ENCODE data around the gene SLC9A8.
"Not testable (repeated sequence)": the region's sequence is repeated elsewhere in the genome, so short reads cannot be mapped to it uniquely, and the experiment has no call there.

Gene SLC9A8

DNA sequence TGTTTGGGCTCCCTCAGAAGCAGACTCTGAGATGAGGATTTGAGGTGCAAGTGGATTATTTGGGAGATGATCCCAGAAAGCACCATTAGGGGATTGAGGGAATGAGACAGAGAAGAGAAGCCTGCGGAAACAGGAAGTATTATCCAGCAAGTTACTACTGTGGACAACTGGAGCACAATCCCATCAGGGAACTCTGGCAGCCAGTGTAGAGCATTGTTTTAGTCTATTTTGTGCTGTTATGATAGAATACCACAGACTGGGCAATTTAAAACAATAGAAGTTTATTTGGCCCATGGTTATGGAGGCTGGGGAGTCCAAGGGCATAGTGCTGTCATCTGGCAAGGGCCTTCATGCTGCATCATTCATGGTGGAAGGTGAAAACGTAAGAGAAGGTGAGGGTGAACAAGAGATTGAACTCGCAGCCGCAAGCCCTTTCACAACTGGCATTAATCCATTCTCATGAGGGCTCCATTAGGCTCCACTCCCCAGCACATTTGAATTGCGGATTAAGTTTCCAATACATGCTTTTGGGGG, 43.5 kb upstream of the SLC9A8 start:
- DNase-seq (ENCODE audit: low read depth): no peak
- no peak overlapping the region for H3K4me3 ChIP-seq (ENCODE audit: low read length)
- TF ChIP-seq, protein P1, sequence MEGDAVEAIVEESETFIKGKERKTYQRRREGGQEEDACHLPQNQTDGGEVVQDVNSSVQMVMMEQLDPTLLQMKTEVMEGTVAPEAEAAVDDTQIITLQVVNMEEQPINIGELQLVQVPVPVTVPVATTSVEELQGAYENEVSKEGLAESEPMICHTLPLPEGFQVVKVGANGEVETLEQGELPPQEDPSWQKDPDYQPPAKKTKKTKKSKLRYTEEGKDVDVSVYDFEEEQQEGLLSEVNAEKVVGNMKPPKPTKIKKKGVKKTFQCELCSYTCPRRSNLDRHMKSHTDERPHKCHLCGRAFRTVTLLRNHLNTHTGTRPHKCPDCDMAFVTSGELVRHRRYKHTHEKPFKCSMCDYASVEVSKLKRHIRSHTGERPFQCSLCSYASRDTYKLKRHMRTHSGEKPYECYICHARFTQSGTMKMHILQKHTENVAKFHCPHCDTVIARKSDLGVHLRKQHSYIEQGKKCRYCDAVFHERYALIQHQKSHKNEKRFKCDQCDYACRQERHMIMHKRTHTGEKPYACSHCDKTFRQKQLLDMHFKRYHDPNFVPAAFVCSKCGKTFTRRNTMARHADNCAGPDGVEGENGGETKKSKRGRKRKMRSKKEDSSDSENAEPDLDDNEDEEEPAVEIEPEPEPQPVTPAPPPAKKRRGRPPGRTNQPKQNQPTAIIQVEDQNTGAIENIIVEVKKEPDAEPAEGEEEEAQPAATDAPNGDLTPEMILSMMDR (conservative IDR thresholded peaks at IDR 0.05; ENCODE audit: low read length): no peak

DNA sequence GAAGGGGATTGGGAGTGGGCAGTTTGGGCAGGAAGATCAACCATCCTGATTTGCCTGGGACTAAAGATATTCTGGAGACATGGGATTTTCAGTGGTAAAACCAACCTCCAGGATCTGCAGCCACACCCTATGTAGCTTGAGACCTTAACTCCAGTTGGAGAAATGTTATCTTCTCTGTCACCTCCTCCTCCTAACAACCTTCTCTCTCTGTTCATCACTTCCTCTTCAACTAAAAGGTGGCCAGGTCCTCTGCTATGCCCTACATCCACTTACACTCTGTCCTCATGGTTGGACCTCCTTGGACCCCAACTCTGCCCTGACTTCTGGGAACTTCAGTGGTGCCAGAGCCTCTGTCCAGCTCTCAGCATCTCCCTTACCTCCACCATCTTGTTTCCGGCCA, 42.0 kb upstream of the SLC9A8 start:
- no peak for DNase-seq (ENCODE audit: low read depth)
- TF ChIP-seq, protein P1 (conservative IDR thresholded peaks at IDR 0.05; ENCODE audit: low read length): no peak
- H3K4me3 ChIP-seq (ENCODE audit: low read length): no peak overlapping the region

DNA sequence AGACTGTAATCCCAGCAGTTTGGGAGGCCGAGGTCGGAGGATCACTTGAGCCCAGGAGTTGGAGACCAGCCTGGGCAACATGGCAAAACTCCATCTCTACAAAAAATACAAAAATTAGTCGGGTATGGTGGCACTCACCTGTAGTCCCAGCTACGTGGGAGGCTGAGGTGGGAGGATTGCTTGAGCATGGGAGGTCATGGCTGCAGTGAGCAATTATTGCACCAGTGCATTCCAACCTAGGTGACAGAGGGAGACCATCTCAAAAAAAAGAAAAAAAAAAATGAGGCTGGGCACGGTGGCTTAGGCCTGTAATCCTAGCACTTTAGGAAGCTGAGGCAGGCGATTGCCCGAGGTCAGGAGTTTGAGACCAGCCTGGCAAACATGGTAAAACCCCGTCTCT, 38.4 kb upstream of the SLC9A8 start:
- not testable (repeated sequence) for H3K4me3 ChIP-seq (ENCODE audit: low read length)

DNA sequence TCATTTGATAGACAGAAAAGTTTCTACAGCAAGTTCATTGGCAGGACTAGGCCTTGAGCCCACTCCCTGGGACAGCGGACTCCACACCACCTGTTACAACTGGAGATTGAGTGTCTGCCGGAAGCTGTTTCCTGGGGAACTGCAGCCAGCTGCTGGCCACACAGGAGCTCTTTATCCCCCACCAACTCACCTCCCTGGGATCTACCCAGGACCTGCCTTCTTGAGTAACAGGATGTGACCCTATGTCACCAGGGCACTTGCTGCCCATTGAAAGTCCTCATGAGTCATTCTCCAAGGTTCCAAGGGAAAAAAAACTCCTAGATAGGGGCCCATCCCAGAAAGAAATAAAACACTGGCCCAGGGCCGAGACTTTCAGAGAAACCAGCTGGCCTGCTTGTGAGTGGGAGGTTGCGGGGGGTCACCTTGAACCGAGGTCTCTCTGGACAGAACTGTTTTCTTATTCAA, 37.4 kb upstream of the SLC9A8 start:
- peak; percentile 69 for DNase-seq (ENCODE audit: low read depth)
- no peak overlapping the region for H3K4me3 ChIP-seq (ENCODE audit: low read length)
- TF ChIP-seq, protein P1 (conservative IDR thresholded peaks at IDR 0.05; ENCODE audit: low read length): no peak

More for the DNA sequence above, 38.4 kb upstream of the SLC9A8 start:
- not testable (repeated sequence) for DNase-seq (ENCODE audit: low read depth)

DNA sequence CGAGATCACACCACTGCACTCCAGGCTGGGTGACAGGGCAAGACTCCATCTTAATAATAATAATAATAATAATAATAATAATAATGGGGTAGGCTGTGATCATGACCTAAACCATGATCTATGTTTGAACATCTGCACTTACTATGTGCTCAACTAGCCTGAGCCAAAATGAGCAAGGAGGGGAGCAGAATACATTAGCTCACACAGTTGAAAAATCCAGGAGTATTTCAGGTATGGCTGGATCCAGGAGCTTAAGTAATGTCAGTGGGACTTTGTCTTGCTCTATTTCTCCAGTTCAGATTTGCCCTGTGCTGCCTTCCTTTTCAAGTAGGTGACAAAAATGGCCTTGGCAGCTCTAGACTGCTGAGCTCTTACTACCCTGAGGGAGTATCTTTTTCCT, 32.7 kb upstream of the SLC9A8 start:
- TF ChIP-seq, protein P1 (conservative IDR thresholded peaks at IDR 0.05; ENCODE audit: low read length): no peak

DNA sequence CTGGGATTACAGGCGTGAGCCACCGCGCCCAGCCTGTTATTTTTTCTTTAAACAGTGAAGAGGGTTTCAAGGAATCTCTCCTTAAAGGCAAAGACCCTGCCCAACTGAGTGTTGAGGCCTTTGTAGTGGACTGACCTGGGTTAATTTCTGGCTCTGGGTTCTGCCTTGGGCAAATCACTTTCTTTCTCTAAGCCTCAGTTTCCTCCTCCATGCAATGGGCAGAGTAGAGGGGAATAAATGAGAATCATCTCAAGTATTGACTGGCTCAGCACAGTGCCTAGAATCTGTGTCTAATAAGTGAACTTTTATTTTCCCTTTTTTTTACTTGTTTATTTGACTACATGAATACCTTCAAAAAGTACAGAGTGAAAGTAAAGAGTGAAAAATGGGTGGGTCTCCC, 31.0 kb upstream of the SLC9A8 start:
- TF ChIP-seq, protein P1 (conservative IDR thresholded peaks at IDR 0.05; ENCODE audit: low read length): no peak
- no peak for DNase-seq (ENCODE audit: low read depth)
- no peak overlapping the region for H3K4me3 ChIP-seq (ENCODE audit: low read length)

More for the DNA sequence above, 32.7 kb upstream of the SLC9A8 start:
- no peak for DNase-seq (ENCODE audit: low read depth)
- no peak overlapping the region for H3K4me3 ChIP-seq (ENCODE audit: low read length)

DNA sequence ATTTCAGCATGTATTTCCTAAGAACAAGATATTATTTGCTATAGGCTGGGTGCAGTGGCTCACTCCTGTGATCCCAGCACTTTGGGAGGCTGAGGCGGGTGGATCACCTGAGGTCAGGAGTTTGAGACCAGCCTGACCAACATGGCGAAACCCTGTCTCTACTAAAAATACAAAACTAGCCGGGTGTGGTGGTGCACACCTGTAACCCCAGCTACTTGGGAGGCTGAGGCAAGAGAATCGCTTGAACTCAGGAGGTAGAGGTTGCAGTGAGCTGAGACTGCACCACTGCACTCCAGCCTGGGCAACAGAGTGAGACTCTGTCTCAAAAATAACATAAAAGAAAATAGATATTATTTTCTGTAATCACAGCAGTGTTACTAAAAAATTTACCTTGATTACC, 30.2 kb upstream of the SLC9A8 start:
- DNase-seq (ENCODE audit: low read depth); H3K4me3 ChIP-seq (ENCODE audit: low read length): not testable (repeated sequence)

DNA sequence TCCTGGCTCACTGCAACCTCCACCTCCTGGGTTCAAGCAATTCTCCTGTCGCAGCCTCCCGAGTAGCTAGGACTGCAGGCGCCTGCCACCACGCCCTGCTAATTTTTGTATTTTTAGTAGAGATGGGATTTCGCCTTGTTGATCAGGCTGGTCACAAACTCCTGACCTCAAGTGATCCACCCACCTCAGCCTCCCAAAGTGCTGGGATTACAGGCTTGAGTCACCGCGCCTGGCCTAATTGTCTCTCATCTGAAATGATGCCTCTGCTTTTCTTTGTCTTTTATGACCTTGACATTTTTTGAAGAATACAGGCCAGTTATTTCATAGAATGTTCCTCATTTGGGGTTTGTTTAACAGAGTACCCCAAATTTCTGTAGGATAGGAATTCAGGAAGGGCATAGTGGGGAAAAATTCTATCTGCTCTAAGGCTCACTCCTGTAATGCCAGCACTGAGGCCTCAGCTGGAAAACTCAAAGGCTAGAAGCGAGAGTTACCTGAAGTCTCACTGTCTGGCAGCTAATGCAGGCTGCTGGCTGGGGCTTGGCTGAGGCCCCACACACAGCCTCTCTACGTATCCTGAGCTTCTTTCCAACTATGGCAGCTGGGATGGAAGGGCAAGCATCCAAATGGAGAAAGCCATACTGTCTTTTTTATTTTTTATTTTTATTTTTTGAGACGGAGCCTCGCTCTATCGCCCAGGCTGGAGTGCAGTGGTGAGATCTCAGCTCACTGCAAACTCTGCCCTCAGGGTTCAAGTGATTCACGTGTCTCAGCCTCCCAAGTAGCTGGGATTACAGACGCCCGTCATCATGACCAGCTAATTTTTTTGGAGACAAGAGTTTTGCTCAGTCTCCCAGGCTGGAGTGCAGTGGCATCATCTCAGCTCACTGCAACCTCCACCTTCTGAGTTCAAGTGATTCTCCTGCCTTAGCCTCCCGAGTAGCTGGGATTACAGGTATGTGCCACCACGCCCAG, 29.3 kb upstream of the SLC9A8 start:
- not testable (repeated sequence) for H3K4me3 ChIP-seq (ENCODE audit: low read length); DNase-seq (ENCODE audit: low read depth)

Data from AG10803 (cell line).